Right atrium auricular region (tissue), 2 donors: ENCODE data around the gene CCNY. TPM values are rescaled to one million over a fixed set of nuclear protein-coding genes. Genes with fewer than 3 reads are reported as not detected.
A peak's percentile ranks its signal among the peaks of the same experiment; 100 is the strongest.

Experiments
- DNase-seq: peaks from one replicate; pipeline ENCODE4 v3.0.0-alpha.2; 2019; ENCODE audit warnings: low spot score
- H3K27ac ChIP-seq, 2 donors: fragments of 200-600 bp; sonication (generic); 1 replicate in 1 of 2; 2 replicates in 1 of 2; pipeline ENCODE4 v1.5.1; 2016 to 2019
- H3K27me3 ChIP-seq, 2 donors: fragments of 200-600 bp; sonication (generic); one replicate each; pipeline versions ENCODE4 v1.5.1 to v1.6.0; 2017 to 2019
- H3K36me3 ChIP-seq: fragments of 200-600 bp; sonication (generic); one replicate; pipeline ENCODE4 v1.5.1; 2016
- H3K4me1 ChIP-seq, 2 donors: fragments of 200-600 bp; sonication (generic); one replicate each; pipeline versions ENCODE4 v1.5.1 to v1.6.0; 2017 to 2019
- H3K4me3 ChIP-seq, 2 donors: fragments of 200-600 bp; sonication (generic); 1 replicate in 1 of 2; 2 replicates in 1 of 2; pipeline ENCODE4 v1.5.1; 2017 to 2019; ENCODE audit warnings: mild to moderate bottlenecking in 1 of 2, moderate library complexity in 1 of 2
- H3K9me3 ChIP-seq, 2 donors: fragments of 200-600 bp; sonication (generic); one replicate each; pipeline ENCODE4 v1.5.1; 2019
- total RNA-seq, 2 donors: library from RNA; depleted of rRNA; stranded (reverse); fragments of >200 nt; gene quantifications; one replicate each; pipeline ENCODE4 v1.1.0, GENCODE V29; 2016
- TF ChIP-seq, protein P1 (sequence below), 2 donors: fragments of 200-600 bp; sonication (generic); IDR thresholded peaks; one replicate each; pipeline ENCODE4 v1.5.1; 2019; ENCODE audit warnings: antibody characterized with exemption in 2 of 2

CCNY gene
- total RNA-seq, 2 donors from 2014 or later, result 35.6 to 58.1 TPM

DNA sequence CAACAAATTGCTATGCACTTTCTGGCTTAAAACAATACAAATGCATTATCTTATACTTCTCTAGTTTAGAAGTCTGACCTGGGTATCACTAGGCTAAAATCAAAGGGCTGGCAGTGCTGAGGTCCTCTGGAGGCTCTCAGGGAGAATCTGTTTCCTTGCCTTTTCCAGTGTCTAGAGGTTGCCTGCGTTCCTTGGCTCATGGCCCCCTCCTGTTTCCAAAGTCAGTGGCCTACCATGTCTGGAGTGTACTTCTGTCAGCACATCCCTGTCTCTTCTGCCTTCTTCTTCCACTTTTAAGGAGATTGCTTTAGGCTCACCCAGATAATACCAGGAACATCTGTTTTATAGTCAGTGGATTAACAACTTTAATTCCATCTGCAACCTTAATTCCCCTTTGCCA is 52.4 kb downstream of the CCNY start:
- H3K36me3 ChIP-seq, result no peaks in the 10 kb centered on the region
- no peak for DNase-seq
- H3K4me3 ChIP-seq, result no peak overlapping the region
- no peak overlapping the region for H3K27ac ChIP-seq
- H3K4me1 ChIP-seq, result peaks cover 0 to 62% of the 10 kb centered on the region in 2 donors
- no peaks in the 10 kb centered on the region for H3K27me3 ChIP-seq
- peaks cover 0 to 9% of the 10 kb centered on the region in 2 donors for H3K9me3 ChIP-seq
- TF ChIP-seq, protein P1, sequence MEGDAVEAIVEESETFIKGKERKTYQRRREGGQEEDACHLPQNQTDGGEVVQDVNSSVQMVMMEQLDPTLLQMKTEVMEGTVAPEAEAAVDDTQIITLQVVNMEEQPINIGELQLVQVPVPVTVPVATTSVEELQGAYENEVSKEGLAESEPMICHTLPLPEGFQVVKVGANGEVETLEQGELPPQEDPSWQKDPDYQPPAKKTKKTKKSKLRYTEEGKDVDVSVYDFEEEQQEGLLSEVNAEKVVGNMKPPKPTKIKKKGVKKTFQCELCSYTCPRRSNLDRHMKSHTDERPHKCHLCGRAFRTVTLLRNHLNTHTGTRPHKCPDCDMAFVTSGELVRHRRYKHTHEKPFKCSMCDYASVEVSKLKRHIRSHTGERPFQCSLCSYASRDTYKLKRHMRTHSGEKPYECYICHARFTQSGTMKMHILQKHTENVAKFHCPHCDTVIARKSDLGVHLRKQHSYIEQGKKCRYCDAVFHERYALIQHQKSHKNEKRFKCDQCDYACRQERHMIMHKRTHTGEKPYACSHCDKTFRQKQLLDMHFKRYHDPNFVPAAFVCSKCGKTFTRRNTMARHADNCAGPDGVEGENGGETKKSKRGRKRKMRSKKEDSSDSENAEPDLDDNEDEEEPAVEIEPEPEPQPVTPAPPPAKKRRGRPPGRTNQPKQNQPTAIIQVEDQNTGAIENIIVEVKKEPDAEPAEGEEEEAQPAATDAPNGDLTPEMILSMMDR (IDR thresholded peaks at IDR 0.05), result no peak

DNA sequence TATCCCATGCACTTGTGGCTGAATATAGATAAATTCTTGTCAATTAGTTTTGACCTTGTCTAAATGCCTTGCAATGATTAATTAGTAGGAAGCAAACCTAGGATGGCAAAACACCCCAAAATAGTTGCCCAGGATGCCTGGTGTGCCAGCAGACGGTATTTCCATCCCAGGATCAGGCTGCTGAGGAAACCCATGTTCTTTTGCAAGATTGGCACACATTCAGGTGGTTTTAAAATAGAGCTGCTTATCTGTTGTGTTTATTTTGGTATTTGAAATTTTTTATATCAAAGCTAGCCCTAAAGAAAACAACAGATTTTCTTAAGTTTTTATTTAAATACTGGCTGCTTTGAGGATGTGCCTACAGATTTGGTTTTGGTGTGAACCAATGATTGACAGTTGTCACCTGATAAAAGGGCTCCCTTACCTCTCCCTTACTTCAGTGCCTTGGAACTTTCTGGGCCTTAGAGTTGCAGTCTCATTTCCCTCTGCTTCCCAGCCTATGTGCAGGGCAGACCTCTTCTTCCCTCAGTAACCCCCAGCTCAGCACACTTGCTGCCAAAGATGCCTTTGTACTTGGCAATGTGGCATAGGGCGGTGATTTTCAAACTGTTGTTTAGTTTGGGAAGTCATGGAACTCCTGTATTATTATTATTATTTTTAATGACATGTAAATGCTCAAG is 54.0 kb downstream of the CCNY start:
- DNase-seq, result no peak
- peaks cover 0 to 67% of the 10 kb centered on the region in 2 donors for H3K4me1 ChIP-seq
- peak overlapping the region in 1 of 2 donors; percentile 30 for H3K27ac ChIP-seq

DNA sequence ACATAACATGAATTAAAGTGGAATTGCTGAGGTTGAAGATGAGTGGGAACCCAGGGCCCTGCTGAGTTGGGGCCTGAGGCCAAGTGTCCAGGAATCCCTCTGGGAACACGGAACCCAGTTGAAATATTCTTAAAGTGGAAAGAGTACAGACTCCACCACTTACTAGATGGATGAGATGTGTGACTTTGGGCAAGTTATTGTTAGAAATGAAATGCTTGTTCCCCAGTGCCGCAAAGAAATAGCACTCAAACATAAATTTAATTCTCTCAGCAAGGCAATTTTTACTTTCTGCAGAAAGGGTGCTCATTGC is 54.5 kb downstream of the CCNY start:
- Histone ChIP-seq H3K27ac (peak overlapping the region in 1 of 2 donors; percentile 30), H3K4me1 (peaks cover 0 to 72% of the 10 kb centered on the region in 2 donors), H3K4me3 (no peak overlapping the region), H3K27me3 (no peaks in the 10 kb centered on the region), H3K9me3 (peaks cover 0 to 9% of the 10 kb centered on the region in 2 donors), H3K36me3 (no peaks in the 10 kb centered on the region)
- DNase-seq, result no peak
- TF ChIP-seq, protein P1 (IDR thresholded peaks at IDR 0.05), result no peak

More for the DNA sequence above, 54.0 kb downstream of the CCNY start:
- Histone ChIP-seq H3K9me3 (peaks cover 0 to 9% of the 10 kb centered on the region in 2 donors), H3K4me3 (no peak overlapping the region), H3K36me3 (no peaks in the 10 kb centered on the region), H3K27me3 (no peaks in the 10 kb centered on the region)
- TF ChIP-seq, protein P1 (IDR thresholded peaks at IDR 0.05), result no peak

DNA sequence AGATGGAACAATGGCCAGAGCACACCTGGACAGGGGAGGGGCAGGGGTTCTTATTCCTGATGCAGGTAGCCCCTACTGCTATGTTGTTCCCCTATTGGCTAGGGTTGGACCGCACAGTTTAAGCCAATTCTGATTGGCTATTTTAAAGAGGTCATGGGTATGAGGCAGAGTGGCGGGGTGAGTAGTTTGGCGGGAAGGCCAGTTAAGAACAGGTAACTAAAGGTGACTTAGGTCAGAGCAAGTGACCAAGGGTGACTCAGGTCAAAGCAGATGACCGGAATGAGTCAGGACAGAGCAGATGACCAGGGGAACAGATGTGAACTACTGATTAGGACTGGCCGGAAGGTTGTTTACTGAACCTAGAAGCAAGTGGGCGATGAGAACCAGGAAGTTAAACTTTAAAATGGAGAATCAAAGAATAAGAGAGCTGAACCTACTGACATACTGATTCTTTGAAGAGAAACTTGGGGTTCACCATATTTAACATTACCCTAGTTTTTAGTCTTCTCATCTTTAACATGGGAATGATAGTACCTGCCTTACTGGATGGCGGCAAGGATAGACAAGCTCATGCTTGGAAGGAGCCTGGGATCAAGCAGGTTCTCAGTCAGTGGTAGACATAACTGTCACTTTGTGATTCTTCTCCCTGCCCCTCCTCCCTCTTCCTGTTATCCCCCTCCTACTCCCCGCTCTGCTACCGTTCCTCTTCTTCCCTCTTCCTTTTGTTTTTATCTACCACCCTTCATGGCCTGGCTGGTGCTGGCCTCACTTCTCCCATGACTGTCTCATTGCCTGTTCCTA is 55.0 kb downstream of the CCNY start:
- H3K4me1 ChIP-seq, result peaks cover 0 to 77% of the 10 kb centered on the region in 2 donors
- no peak overlapping the region for H3K4me3 ChIP-seq
- no peaks in the 10 kb centered on the region for H3K27me3 ChIP-seq
- no peaks in the 10 kb centered on the region for H3K36me3 ChIP-seq
- TF ChIP-seq, protein P1 (IDR thresholded peaks at IDR 0.05), result no peak
- peaks cover 0 to 9% of the 10 kb centered on the region in 2 donors for H3K9me3 ChIP-seq
- H3K27ac ChIP-seq, result no peak overlapping the region
- no peak for DNase-seq

DNA sequence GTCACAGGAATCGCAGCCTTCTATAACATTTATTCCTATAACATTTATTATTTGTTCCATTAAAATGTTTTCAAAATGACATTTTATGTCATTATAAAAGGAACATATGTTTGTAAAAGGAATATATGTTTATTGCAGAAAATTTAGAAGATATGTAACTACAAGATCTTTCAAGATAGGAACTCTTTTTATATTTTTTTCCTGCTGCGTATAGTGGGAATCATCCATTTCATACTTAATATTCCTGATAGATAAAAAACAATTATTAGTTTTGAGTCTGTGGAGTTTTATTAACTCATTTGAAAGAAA is 55.6 kb downstream of the CCNY start:
- TF ChIP-seq, protein P1 (IDR thresholded peaks at IDR 0.05), result no peak

More for the DNA sequence above, 55.6 kb downstream of the CCNY start:
- Histone ChIP-seq H3K9me3 (peaks cover 0 to 9% of the 10 kb centered on the region in 2 donors), H3K36me3 (no peaks in the 10 kb centered on the region), H3K4me3 (no peak overlapping the region), H3K4me1 (peaks cover 0 to 77% of the 10 kb centered on the region in 2 donors), H3K27ac (no peak overlapping the region), H3K27me3 (no peaks in the 10 kb centered on the region)
- no peak for DNase-seq
